GM21367 (cell line): ENCODE data around the gene COX5B.
A peak's percentile ranks its signal among the peaks of the same experiment; 100 is the strongest.
"Not testable (repeated sequence)": the region's sequence is repeated elsewhere in the genome, so short reads cannot be mapped to it uniquely, and the experiment has no call there.

ENCODE experiments used
- ATAC-seq: cut with Tn5 transposase; IDR thresholded peaks from one replicate; pipeline ENCODE4 v1.9.1; 2021; ENCODE audit not compliant: unreplicated experiment

The COX5B gene

DNA sequence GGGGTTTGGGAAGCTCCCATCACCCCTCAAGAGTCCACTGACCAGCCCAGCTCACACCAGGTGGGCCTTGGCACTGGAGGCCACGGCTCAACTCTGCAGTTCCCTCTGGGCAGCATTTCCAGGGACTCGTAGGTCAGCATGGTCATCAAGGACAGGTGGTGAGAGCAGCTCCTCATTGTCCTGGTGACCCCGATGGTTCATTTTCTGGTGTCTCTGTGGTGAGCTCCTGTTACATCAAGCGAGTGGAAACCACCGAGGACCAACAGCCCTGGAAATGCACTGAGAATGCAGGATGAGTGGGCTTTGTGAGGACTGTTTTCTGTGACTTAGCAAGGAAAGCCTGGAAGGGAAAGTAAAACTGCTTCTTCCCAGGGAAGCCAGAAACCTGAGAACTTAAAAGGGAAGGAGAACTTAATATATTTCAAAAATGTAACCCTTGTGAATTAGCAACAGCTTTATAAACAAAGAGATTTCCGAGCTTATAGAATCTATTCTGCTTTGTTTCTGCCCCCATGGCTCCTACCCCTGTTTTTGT is 26.8 kb downstream of the COX5B start:
- ATAC-seq = not testable (repeated sequence)

GRCh38 chr2:97673182-97673914 is 27.5 kb downstream of the COX5B start:
- no peak for ATAC-seq

- ATAC-seq = no peak
Measured at GRCh38 chr2:97673915-97674283, 28.0 kb downstream of the COX5B start.

DNA sequence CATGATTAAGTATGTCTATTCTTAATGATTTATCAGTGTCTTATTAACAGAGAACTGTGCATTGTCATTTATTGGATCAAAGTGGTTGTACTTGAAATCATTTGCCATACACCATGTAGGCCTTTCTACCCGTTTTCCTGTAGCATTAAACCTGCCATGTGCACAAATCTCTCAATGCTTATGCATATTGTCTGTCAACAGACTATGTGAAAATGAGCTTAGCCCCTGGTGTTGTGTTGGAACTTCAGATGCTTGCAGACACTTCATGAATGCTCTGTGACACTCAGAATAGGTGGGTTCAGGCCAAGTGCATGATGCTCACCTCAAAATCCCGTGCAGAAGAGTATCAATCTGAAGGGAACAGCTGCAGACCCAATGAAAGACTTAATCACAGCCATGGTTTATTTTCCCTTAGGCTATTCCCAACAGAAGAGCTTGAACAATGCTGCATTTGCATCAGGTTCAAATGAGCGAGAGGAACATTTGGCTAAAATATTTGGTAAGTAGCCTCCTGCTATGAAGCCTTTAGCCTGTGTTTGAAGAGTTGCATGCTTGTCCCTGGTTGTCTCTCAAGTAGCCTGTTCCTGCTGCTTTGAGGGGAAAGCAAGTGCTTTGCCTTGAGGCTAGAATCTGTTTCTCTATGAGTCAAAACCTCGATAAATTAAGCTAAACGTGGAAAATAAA is 29.7 kb downstream of the COX5B start:
- no peak for ATAC-seq

DNA sequence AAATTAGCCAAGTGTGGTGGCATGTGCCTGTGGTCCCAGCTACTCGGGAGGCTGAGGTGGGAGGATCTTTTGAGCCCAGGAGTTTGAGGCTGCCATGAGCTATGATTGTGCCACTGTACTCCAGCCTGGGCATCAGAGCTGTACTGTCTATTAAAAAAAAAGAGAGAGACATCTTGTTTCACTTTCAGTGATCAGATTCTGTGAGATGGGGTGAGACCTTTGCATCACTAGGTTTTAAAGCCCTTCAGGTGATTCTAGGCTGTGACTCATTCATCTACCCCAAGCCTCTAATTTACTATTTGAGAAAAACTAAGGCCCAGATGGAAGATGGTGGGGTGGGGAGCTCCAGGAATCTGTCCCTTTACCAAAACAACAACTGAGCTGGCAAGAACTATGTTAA is 30.8 kb downstream of the COX5B start:
- no peak for ATAC-seq

GRCh38 chr2:97677480-97677879 is 31.6 kb downstream of the COX5B start:
- no peak for ATAC-seq

- no peak for ATAC-seq
Measured at GRCh38 chr2:97678298-97678697, 32.4 kb downstream of the COX5B start.

- not testable (repeated sequence) for ATAC-seq
Measured at GRCh38 chr2:97687235-97687634, 41.4 kb downstream of the COX5B start.

DNA sequence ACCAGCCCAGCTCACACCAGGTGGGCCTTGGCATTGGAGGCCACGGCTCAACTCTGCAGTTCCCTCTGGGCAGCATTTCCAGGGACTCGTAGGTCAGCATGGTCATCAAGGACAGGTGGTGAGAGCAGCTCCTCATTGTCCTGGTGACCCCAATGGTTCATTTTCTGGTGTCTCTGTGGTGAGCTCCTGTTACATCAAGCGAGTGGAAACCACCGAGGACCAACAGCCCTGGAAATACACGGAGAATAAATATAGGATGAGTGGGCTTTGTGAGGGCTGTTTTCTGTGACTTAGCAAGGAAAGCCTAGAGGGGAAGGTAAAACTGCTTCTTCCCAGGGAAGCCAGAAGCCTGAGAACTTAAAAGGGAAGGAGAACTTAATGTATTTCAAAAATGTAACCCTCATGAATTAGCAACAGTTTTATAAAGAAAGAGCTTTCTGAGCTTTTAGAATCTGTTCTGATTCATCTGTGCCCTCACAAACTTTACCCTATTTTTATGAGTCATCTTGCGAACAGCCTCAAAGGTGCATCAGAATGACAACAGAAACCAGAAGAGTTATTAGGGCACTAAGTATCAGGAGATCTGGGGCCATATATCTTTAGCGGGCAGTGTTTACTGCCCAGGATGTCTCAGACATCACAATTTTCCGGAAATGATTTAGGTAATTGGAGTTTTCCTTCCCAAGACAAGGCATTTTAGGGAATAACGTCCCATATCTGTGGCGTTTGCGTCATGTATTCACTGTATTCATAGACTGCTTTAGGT is 42.4 kb downstream of the COX5B start:
- ATAC-seq = no peak

DNA sequence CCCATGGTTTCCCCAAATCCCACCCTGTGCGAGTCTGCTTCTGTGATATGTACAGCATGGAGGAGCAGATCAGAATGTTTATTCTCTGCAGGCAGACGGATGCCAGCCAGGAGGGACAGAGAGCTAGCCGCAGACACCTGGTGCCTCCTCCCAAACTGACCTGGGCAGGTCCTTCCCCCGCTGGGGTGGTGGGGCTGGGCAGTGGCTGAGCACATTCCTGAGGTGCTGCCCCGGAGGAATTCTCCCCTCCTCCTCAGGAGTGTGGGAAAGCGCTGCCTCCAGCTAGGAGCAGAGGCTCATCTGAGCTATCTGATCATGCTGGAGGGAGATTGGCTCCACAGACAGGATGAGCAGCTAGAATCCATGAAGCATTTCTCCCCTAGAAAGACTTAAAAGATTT is 45.3 kb downstream of the COX5B start:
- no peak for ATAC-seq

DNA sequence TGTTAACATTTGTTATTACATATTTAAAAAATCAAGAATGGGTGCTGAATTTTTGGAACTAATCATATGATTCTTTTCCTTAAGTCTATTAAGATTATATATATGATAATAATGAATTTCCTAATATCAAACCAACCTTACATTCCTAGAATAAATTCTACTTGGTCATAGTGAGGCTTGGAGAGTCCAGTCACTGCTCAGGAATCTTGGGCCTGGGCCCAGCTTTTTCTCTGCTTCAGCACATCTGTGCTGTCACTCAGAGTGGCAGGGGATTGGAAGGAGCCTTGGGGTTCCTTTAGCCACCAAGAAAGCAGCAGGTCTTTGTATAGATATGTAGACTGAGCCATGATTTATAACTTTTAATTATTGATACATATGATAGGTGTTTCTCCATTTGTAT is 47.6 kb downstream of the COX5B start:
- ATAC-seq = no peak

DNA sequence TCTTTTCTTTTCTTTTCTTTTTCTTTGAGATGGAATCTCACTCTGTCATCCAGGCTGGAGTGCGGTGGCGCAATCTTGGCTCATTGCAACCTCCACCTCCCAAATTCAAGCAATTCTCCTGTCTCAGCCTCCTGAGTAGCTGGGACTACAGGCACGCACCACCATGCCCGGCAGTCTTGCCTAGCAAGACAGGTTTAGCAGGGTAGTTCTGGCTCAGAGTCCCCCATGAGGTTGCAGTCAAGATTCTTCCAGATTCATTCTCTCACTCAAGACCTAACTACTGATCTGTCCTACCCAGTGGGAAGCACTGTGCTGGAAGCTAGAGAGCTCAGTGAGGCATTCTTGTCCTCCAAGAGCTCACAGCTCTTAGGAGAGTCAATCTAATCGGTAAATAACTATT is 49.9 kb downstream of the COX5B start:
- ATAC-seq = no peak

GRCh38 chr2:97697252-97698235 is 51.7 kb downstream of the COX5B start:
- ATAC-seq = peak; percentile 47
